Endothelial cell of umbilical vein (primary cell): Measurements from ENCODE around the gene GFER. TPM values are rescaled to one million over a fixed set of nuclear protein-coding genes. Genes with fewer than 3 reads are reported as not detected.

ENCODE experiments used
- BruUV-seq: library from RNA; stranded (reverse); fragments of 400-500 nt; replicated peaks from 2 replicates; lab custom pipeline; 2021; lab: Mats Ljungman, UMichigan
- CTCF ChIA-PET: fragments of 300-600, 350-600 bp; sonication (Branson Sonifier 250); formaldehyde crosslinking; loops from one replicate; lab custom pipeline; 2021; ENCODE audit warnings: antibody characterized with exemption, inconsistent platforms; lab: Charles Lee
- POLR2A ChIA-PET: fragments of 300-600, 350-600 bp; sonication (Branson Sonifier 250); formaldehyde crosslinking; loops from one replicate; lab custom pipeline; 2021; ENCODE audit warnings: antibody characterized with exemption, inconsistent platforms; lab: Charles Lee
- DNase-seq: peaks from one replicate; pipeline ENCODE4 v3.0.0-alpha.2; 2011; ENCODE audit warnings: low read depth, low spot score
- FAIRE-seq: peaks from 2 replicates; lab custom pipeline; 2011; peaks lifted over from hg19 to GRCh38; lab: Jason Lieb, UNC
- H2AFZ ChIP-seq: 2 replicates; pipeline ENCODE4 v1.6.0; 2012; ENCODE audit warnings: low read depth, low read length, control low read depth, inconsistent platforms
- H3K27ac ChIP-seq: 2 replicates; pipeline ENCODE4 v1.5.1; 2011; ENCODE audit warnings: low read depth, mild to moderate bottlenecking, control low read depth, low read length, moderate library complexity; ENCODE audit not compliant: insufficient read depth
- H3K27me3 ChIP-seq, 2 experiments: 2 replicates each; pipeline versions ENCODE4 v1.6.0 to v1.6.1; 2011; ENCODE audit warnings: low read length in 2 of 2, mixed read lengths in 1 of 2; ENCODE audit not compliant: control insufficient read depth in 2 of 2, insufficient read depth in 2 of 2
- H3K36me3 ChIP-seq, 2 experiments: 2 replicates in 1 of 2; 3 replicates in 1 of 2; pipeline ENCODE4 v1.5.1; 2011; ENCODE audit warnings: low read length in 2 of 2, mild to moderate bottlenecking in 1 of 2, moderate library complexity in 1 of 2; ENCODE audit not compliant: control insufficient read depth in 2 of 2, insufficient read depth in 2 of 2; ENCODE audit errors: extremely low read depth in 1 of 2
- H3K4me1 ChIP-seq: 3 replicates; pipeline ENCODE4 v1.5.1; 2011; ENCODE audit warnings: mild to moderate bottlenecking, low read length; ENCODE audit not compliant: control insufficient read depth, insufficient read depth; ENCODE audit errors: extremely low read depth
- H3K4me2 ChIP-seq: 2 replicates; pipeline ENCODE4 v1.6.1; 2011; ENCODE audit warnings: low read length, control low read depth, mixed read lengths; ENCODE audit not compliant: insufficient read depth
- H3K4me3 ChIP-seq, 3 experiments: fragments of 200-600 bp in 1 of 3; sonication (generic), shearing (Covaris generic) in 1 of 3; replicated peaks in 1 of 3; 2 replicates each; pipeline ENCODE4 v1.5.1; 2011 to 2016; ENCODE audit warnings: control low read depth in 3 of 3, low read length in 3 of 3, mild to moderate bottlenecking in 2 of 3, inconsistent platforms in 1 of 3, low read depth in 1 of 3, moderate library complexity in 1 of 3; ENCODE audit not compliant: insufficient read depth in 1 of 3
- H3K79me2 ChIP-seq: 2 replicates; pipeline ENCODE4 v1.6.0; 2012; ENCODE audit warnings: low read length, inconsistent platforms; ENCODE audit not compliant: control insufficient read depth, insufficient read depth
- H3K9ac ChIP-seq: replicated peaks from 2 replicates; pipeline ENCODE3; 2011; ENCODE audit warnings: low read length, control low read depth; ENCODE audit not compliant: insufficient read depth; ENCODE audit errors: extremely low read depth
- H3K9me1 ChIP-seq: replicated peaks from 3 replicates; pipeline ENCODE4 v1.6.0; 2011; ENCODE audit warnings: mild to moderate bottlenecking, low read length; ENCODE audit not compliant: control insufficient read depth, insufficient read depth; ENCODE audit errors: extremely low read depth
- H3K9me3 ChIP-seq: replicated peaks from 2 replicates; pipeline ENCODE4 v1.5.1; 2012; ENCODE audit warnings: low read length, inconsistent platforms; ENCODE audit not compliant: control insufficient read depth, insufficient read depth
- H4K20me1 ChIP-seq: replicated peaks from 2 replicates; pipeline ENCODE3; 2011; ENCODE audit warnings: mild to moderate bottlenecking, low read length; ENCODE audit not compliant: control insufficient read depth, insufficient read depth; ENCODE audit errors: extremely low read depth
- EZH2 ChIP-seq: IDR thresholded peaks from 2 replicates; pipeline ENCODE4 v1.6.1; 2012; ENCODE audit warnings: borderline replicate concordance, low read depth, mild to moderate bottlenecking, moderate library complexity, low read length, inconsistent platforms; ENCODE audit not compliant: severe bottlenecking
- FOS ChIP-seq: IDR thresholded peaks from 2 replicates; pipeline ENCODE4 v1.6.1; 2011; ENCODE audit warnings: mild to moderate bottlenecking, low read length, moderate library complexity, borderline replicate concordance; ENCODE audit not compliant: insufficient read depth
- GATA2 ChIP-seq: IDR thresholded peaks from 2 replicates; pipeline ENCODE4 v1.7.0; 2011; ENCODE audit warnings: low read depth, mild to moderate bottlenecking, moderate library complexity, mixed read lengths, low read length; ENCODE audit not compliant: insufficient read length, insufficient read depth
- JUN ChIP-seq: IDR thresholded peaks from 2 replicates; pipeline ENCODE4 v1.6.1; 2011; ENCODE audit warnings: borderline replicate concordance, low read depth; ENCODE audit not compliant: insufficient read length, insufficient read depth
- MAX ChIP-seq: IDR thresholded peaks from 2 replicates; pipeline ENCODE4 v1.6.1; 2011; ENCODE audit not compliant: insufficient read depth, insufficient read length
- MYC ChIP-seq: IDR thresholded peaks from one replicate; pipeline ENCODE4 v1.6.1; 2011; ENCODE audit warnings: mild to moderate bottlenecking, low read depth, low read length
- POLR2A ChIP-seq: IDR thresholded peaks from 2 replicates; pipeline ENCODE4 v1.6.1; 2012; ENCODE audit warnings: low read depth, mild to moderate bottlenecking, control low read depth, low read length
- POLR2AphosphoS5 ChIP-seq: IDR thresholded peaks from 2 replicates; pipeline ENCODE4 v1.6.1; 2012; ENCODE audit warnings: low read depth, mild to moderate bottlenecking, control low read depth, low read length, moderate library complexity; ENCODE audit not compliant: insufficient read depth
- dilution Hi-C: fragments of 300-500 bp; cut with MboI; formaldehyde crosslinking; loops from one replicate; pipeline ENCODE4 v1.15.0; 2019; ENCODE audit warnings: low sequenced_read_pairs; ENCODE audit not compliant: extremely low pct_ligation_motif_present
- intact Hi-C: fragments of 100-400 bp; cut with micrococcal nuclease; formaldehyde crosslinking; loops from one replicate; pipeline ENCODE4 v1.10.0; 2022
- polyA plus RNA-seq, 4 experiments: library from polyadenylated mRNA; depleted of rRNA in 3 of 4; stranded (reverse) in 3 of 4; unstranded in 1 of 4; fragments of >200 nt; gene quantifications; 2 replicates each; pipeline versions ENCODE4 v1.2.1 to v1.2.3, GENCODE V29; 2011 to 2012; ENCODE audit warnings: missing spikeins in 1 of 4
- total RNA-seq: library from RNA; stranded (reverse); gene quantifications from 2 replicates; pipeline ENCODE4 v1.2.3, GENCODE V29; 2021
- TF ChIP-seq, protein P1 (sequence below), 2 donors: IDR thresholded peaks; 1 replicate in 1 of 2; 2 replicates in 1 of 2; pipeline ENCODE4 v1.5.1; 2011; ENCODE audit warnings: low read length in 2 of 2, mild to moderate bottlenecking in 2 of 2, moderate library complexity in 2 of 2, control low read depth in 1 of 2, inconsistent platforms in 1 of 2, low read depth in 1 of 2; ENCODE audit not compliant: insufficient read depth in 1 of 2; ENCODE audit errors: extremely low read depth in 1 of 2

Gene GFER
- total and polyA plus RNA-seq, 2 donors (not counting 3 experiments of a cell fraction or from before 2014, with no cell fraction given) = 13.7 to 29.9 TPM

GRCh38 chr16:1936945-1937479 lies 47.0 kb upstream of the GFER start:
- no peak overlapping the region for H3K4me3 ChIP-seq
- no peaks in the 10 kb centered on the region for H3K79me2 ChIP-seq
- no TSS peak for BruUV-seq
- intact Hi-C loops = no loop called here
- POLR2A ChIA-PET = no interaction called here
- no peak overlapping the region for H3K27ac ChIP-seq
- dilution Hi-C loops = no loop called here
- FAIRE-seq (no peak), DNase-seq (no peak)
- H3K27me3 ChIP-seq = no peaks in the 10 kb centered on the region
- no peaks in the 10 kb centered on the region for H4K20me1 ChIP-seq
- no peaks in the 10 kb centered on the region for H3K9me3 ChIP-seq
- H3K9me1 ChIP-seq = no peaks in the 10 kb centered on the region
- CTCF ChIA-PET = no interaction called here
- H3K36me3 ChIP-seq = peaks cover 0 to 15% of the 10 kb centered on the region in 2 experiments
- H3K9ac ChIP-seq = no peak overlapping the region
- H3K4me1 ChIP-seq = peaks cover 4% of the 10 kb centered on the region
- TF ChIP-seq MYC (no peak), EZH2 (no peak), POLR2A (no peak), FOS (no peak), GATA2 (no peak), JUN (no peak), POLR2AphosphoS5 (no peak), MAX (no peak)
- TF ChIP-seq, protein P1, sequence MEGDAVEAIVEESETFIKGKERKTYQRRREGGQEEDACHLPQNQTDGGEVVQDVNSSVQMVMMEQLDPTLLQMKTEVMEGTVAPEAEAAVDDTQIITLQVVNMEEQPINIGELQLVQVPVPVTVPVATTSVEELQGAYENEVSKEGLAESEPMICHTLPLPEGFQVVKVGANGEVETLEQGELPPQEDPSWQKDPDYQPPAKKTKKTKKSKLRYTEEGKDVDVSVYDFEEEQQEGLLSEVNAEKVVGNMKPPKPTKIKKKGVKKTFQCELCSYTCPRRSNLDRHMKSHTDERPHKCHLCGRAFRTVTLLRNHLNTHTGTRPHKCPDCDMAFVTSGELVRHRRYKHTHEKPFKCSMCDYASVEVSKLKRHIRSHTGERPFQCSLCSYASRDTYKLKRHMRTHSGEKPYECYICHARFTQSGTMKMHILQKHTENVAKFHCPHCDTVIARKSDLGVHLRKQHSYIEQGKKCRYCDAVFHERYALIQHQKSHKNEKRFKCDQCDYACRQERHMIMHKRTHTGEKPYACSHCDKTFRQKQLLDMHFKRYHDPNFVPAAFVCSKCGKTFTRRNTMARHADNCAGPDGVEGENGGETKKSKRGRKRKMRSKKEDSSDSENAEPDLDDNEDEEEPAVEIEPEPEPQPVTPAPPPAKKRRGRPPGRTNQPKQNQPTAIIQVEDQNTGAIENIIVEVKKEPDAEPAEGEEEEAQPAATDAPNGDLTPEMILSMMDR (IDR thresholded peaks at IDR 0.05; ENCODE audit: extremely low read depth in 1 of 2, insufficient read depth in 1 of 2, low read depth in 1 of 2, low read length in 2 of 2) = no peak
- H3K4me2 ChIP-seq = no peak overlapping the region
- no peak overlapping the region for H2AFZ ChIP-seq
